GM12892 (cell line): ENCODE data around the gene GALNT18.

Experiments
- POLR2AphosphoS5 ChIP-seq: IDR thresholded peaks from 2 replicates; pipeline ENCODE4 v1.6.1; 2011; ENCODE audit warnings: low read depth, low read length, control low read depth
- TAF1 ChIP-seq: IDR thresholded peaks from 2 replicates; pipeline ENCODE4 v1.6.1; 2011; ENCODE audit warnings: low read depth, mild to moderate bottlenecking, control low read depth, low read length, borderline replicate concordance

DNA sequence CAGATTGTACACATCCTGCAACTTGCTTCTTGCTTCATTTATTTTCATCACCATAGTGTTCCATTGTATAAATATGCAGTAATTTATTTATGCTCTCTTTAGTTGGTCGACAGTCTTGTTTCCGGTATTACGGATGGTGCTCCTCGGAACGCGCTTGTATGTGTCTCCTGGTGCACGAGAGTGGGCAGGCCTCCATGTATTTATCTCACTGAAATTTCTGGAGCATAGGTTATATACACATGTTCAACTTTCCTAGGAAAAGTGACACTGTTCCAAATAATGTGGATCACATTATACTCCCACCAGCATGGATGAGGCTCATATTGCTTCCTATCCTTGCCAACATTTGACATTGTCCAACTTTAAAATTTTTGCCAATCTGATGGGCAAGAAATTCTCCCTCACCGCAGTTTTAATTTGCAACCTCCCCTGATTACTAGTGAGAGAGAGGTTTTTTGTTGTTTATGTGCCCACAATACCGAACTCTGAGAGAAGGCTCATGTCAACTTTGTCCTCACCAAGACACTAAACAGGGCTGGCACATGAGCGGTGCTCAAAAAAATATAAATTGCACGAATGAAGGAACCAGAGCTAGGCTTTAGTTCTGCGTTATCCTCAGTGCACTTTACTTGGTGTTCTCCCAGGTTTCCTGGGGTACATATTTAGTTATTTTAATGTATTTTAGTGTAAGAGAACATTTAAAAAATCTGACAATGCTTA, 272.5 kb downstream of the GALNT18 start:
- no peak for TF ChIP-seq POLR2AphosphoS5
- no peak for TF ChIP-seq TAF1
